Stimulated activated CD8-positive, alpha-beta memory T cell treated with anti-CD3 and anti-CD28 coated beads, Interleukin-4, amount 100 ng/mL, for 24 hours (primary cell): ENCODE results near the gene WDFY1.

ENCODE experiments used
- DNase-seq: peaks from one replicate; pipeline ENCODE4 v3.0.0-alpha.2; 2020; ENCODE audit warnings: low read depth

WDFY1 gene

GRCh38 chr2:223944703-223945531, at the start of gene WDFY1:
Gene WDFY1 (minus strand): TSS chr2:223945335. CDS start chr2:223945284, 51 bp downstream.
- DNase-seq: peak; percentile 77

GRCh38 chr2:223994562-223995162, 49.5 kb upstream of the WDFY1 start:
- DNase-seq: no peak

GRCh38 chr2:223993634-223994232, 48.6 kb upstream of the WDFY1 start:
- DNase-seq: peak; percentile 31

- DNase-seq: no peak
These were observed 46.5 kb upstream of the WDFY1 start for GRCh38 chr2:223991611-223992010.

GRCh38 chr2:223989856-223990232, 44.7 kb upstream of the WDFY1 start:
- DNase-seq: no peak

- no peak for DNase-seq
These were observed 44.2 kb upstream of the WDFY1 start for GRCh38 chr2:223989206-223989855.

- no peak for DNase-seq
These were observed 36.1 kb upstream of the WDFY1 start for GRCh38 chr2:223981241-223981640.

- no peak for DNase-seq
These were observed 35.7 kb upstream of the WDFY1 start for GRCh38 chr2:223980803-223981202.

- no peak for DNase-seq
These were observed 35.2 kb upstream of the WDFY1 start for GRCh38 chr2:223980397-223980735.

- no peak for DNase-seq
These were observed 34.7 kb upstream of the WDFY1 start for GRCh38 chr2:223979730-223980396.

GRCh38 chr2:223978451-223978850, 33.3 kb upstream of the WDFY1 start:
- no peak for DNase-seq

- DNase-seq: no peak
These were observed 31.6 kb upstream of the WDFY1 start for GRCh38 chr2:223976635-223977226.

- no peak for DNase-seq
These were observed 28.5 kb upstream of the WDFY1 start for GRCh38 chr2:223973606-223974005.

GRCh38 chr2:223972656-223973102, 27.5 kb upstream of the WDFY1 start:
- DNase-seq: no peak

GRCh38 chr2:223971731-223972130, 26.6 kb upstream of the WDFY1 start:
- DNase-seq: no peak

GRCh38 chr2:223970343-223971128, 25.4 kb upstream of the WDFY1 start:
- peak; percentile 12 for DNase-seq

- no peak for DNase-seq
These were observed 24.7 kb upstream of the WDFY1 start for GRCh38 chr2:223969856-223970255.

- no peak for DNase-seq
These were observed 24.2 kb upstream of the WDFY1 start for GRCh38 chr2:223969315-223969714.

- DNase-seq: no peak
These were observed 22.8 kb upstream of the WDFY1 start for GRCh38 chr2:223967981-223968380.

- DNase-seq: no peak
These were observed 14.6 kb upstream of the WDFY1 start for GRCh38 chr2:223959688-223960087.
